Cardiac muscle cell (in vitro differentiated cells and primary cell): Measurements from ENCODE around the gene RAB10. TPM values are rescaled to one million over a fixed set of nuclear protein-coding genes. Genes with fewer than 3 reads are reported as not detected.

ENCODE experiments used
- DNase-seq, 2 donors: peaks; one replicate each; pipeline versions ENCODE4 v3.0.0 to v3.0.0-alpha.2; 2010 to 2017; ENCODE audit warnings: low read depth in 1 of 2, low spot score in 1 of 2
- H3K27ac ChIP-seq: fragments of 200-600 bp; sonication (generic); 2 replicates; pipeline ENCODE4 v1.5.1; 2016
- H3K27me3 ChIP-seq: fragments of 200-600 bp; sonication (generic); 2 replicates; pipeline ENCODE4 v1.6.0; 2016; ENCODE audit warnings: control low read depth
- H3K36me3 ChIP-seq: fragments of 200-600 bp; sonication (generic); 2 replicates; pipeline ENCODE4 v1.5.1; 2016; ENCODE audit warnings: control low read depth
- H3K4me1 ChIP-seq: fragments of 200-600 bp; sonication (generic); 2 replicates; pipeline ENCODE4 v1.8.1; 2017; ENCODE audit warnings: low read depth, mild to moderate bottlenecking, mixed run types
- H3K4me3 ChIP-seq: fragments of 200-600 bp; sonication (generic); 2 replicates; pipeline ENCODE4 v1.5.1; 2016; ENCODE audit warnings: mild to moderate bottlenecking
- H3K9me3 ChIP-seq: fragments of 200-600 bp; sonication (generic); 2 replicates; pipeline ENCODE4 v1.5.1; 2017; ENCODE audit warnings: low read depth, mild to moderate bottlenecking, control low read depth
- polyA plus RNA-seq: library from polyadenylated mRNA; unstranded; fragments of >200 nt; fragmentation: Nextera tagmentation; extraction: Ambion mirVana; gene quantifications from 2 replicates; pipeline ENCODE4 v1.2.1, GENCODE V29; 2016
- total RNA-seq: library from RNA; depleted of rRNA; stranded (reverse); fragments of >200 nt; gene quantifications from 2 replicates; pipeline ENCODE4 v1.2.3, GENCODE V29; 2016
- TF ChIP-seq, protein P1 (sequence below): IDR thresholded peaks from 2 replicates; pipeline ENCODE4 v1.5.1; 2012; ENCODE audit warnings: low read depth, mild to moderate bottlenecking, low read length

RAB10 gene
- total and polyA plus RNA-seq, 2 experiments from 2014 or later = 75.9 to 145 TPM

DNA sequence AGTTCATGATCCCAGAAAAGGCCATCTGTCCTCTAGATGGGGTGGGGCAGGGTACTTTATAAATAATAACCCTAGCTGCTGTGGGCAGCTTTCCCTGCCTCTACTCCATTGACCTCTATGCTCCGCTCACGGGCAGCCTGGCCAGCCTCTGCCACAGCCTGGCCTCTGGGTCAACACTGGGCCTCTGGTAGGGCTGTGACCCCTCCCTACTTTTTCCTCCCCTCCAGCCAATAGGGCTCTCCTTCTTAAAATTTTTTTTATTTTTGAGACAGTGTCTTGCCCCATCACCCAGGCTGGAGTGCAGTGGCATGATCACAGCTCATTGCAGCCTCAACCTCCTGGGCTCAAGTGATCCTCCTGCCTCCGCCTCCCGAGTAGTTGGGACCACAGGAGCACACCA lies 134.9 kb downstream of the RAB10 start:
- no peak for DNase-seq
- no peak overlapping the region for H3K27ac ChIP-seq
- no peaks in the 10 kb centered on the region for H3K9me3 ChIP-seq
- peaks cover 45% of the 10 kb centered on the region for H3K27me3 ChIP-seq
- no peak overlapping the region for H3K4me3 ChIP-seq
- TF ChIP-seq, protein P1, sequence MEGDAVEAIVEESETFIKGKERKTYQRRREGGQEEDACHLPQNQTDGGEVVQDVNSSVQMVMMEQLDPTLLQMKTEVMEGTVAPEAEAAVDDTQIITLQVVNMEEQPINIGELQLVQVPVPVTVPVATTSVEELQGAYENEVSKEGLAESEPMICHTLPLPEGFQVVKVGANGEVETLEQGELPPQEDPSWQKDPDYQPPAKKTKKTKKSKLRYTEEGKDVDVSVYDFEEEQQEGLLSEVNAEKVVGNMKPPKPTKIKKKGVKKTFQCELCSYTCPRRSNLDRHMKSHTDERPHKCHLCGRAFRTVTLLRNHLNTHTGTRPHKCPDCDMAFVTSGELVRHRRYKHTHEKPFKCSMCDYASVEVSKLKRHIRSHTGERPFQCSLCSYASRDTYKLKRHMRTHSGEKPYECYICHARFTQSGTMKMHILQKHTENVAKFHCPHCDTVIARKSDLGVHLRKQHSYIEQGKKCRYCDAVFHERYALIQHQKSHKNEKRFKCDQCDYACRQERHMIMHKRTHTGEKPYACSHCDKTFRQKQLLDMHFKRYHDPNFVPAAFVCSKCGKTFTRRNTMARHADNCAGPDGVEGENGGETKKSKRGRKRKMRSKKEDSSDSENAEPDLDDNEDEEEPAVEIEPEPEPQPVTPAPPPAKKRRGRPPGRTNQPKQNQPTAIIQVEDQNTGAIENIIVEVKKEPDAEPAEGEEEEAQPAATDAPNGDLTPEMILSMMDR = no peak
- no peaks in the 10 kb centered on the region for H3K4me1 ChIP-seq
- no peaks in the 10 kb centered on the region for H3K36me3 ChIP-seq

DNA sequence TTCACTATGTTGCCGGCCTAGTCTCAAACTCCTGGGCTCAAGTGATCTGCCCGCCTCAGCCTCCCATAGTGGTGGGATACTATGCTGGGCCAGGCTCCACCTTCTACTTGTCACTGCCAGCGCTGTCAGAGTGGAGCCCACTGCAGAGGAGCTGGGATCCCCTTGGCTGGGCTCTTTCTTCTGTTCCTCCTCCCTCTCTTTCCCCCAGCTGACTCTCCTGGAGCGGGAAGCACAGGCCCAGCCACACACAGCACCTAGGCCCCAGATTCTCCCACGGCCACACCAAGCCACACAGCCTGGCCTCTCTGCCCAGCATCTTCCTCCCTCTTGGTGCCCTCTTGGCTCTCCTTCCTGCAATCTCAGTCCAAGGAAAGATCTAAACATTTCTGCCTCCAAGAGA lies 135.3 kb downstream of the RAB10 start:
- TF ChIP-seq, protein P1 = no peak
- peaks cover 47% of the 10 kb centered on the region for H3K27me3 ChIP-seq
- no peak overlapping the region for H3K27ac ChIP-seq
- H3K9me3 ChIP-seq = no peaks in the 10 kb centered on the region
- H3K36me3 ChIP-seq = no peaks in the 10 kb centered on the region
- H3K4me3 ChIP-seq = no peak overlapping the region
- DNase-seq = no peak
- no peaks in the 10 kb centered on the region for H3K4me1 ChIP-seq

GRCh38 chr2:26169681-26170414 lies 136.0 kb downstream of the RAB10 start:
- TF ChIP-seq, protein P1 = no peak

DNA sequence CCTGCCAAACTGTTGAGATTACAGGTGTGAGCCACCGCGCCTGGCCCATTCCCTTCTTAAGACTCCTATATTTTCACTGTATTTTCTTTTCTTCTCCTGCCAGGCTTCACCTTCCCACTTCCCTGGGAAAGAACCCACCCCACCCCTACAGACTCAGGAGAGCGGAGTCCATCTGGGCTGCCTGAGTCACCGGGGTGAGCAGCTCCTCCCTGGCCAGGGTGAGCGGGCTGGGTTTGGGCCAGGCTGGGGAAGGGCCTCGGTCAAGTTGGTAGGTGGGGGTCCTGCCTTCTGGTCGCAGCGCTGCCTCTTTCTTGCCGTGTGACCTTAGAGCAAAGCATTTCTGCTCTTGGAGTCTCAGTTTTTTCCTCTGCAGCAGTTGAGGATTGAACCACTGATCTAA lies 136.9 kb downstream of the RAB10 start:
- TF ChIP-seq, protein P1 = no peak
- H3K4me1 ChIP-seq = peaks cover 6% of the 10 kb centered on the region
- no peak overlapping the region for H3K27ac ChIP-seq
- no peaks in the 10 kb centered on the region for H3K9me3 ChIP-seq
- DNase-seq = no peak
- H3K4me3 ChIP-seq = no peak overlapping the region
- H3K27me3 ChIP-seq = peaks cover 46% of the 10 kb centered on the region
- H3K36me3 ChIP-seq = no peaks in the 10 kb centered on the region

More at GRCh38 chr2:26169681-26170414, 136.0 kb downstream of the RAB10 start:
- H3K4me3 ChIP-seq = no peak overlapping the region
- no peaks in the 10 kb centered on the region for H3K9me3 ChIP-seq
- H3K36me3 ChIP-seq = no peaks in the 10 kb centered on the region
- DNase-seq = no peak
- no peaks in the 10 kb centered on the region for H3K4me1 ChIP-seq
- H3K27me3 ChIP-seq = peaks cover 46% of the 10 kb centered on the region
- H3K27ac ChIP-seq = no peak overlapping the region

GRCh38 chr2:26172189-26172870 lies 138.4 kb downstream of the RAB10 start:
- peaks cover 46% of the 10 kb centered on the region for H3K27me3 ChIP-seq
- peak in 1 of 2 donors; percentile 30 for DNase-seq
- TF ChIP-seq, protein P1 = no peak
- H3K4me3 ChIP-seq = peak overlapping the region; percentile 30
- H3K36me3 ChIP-seq = no peaks in the 10 kb centered on the region
- H3K27ac ChIP-seq = no peak overlapping the region
- no peaks in the 10 kb centered on the region for H3K9me3 ChIP-seq
- peaks cover 6% of the 10 kb centered on the region for H3K4me1 ChIP-seq
